Activated B cell treated with CpG ODN at 0.5 μM for 24 hours (primary cell): Measurements from ENCODE around the gene FAM53A. TPM values are rescaled to one million over a fixed set of nuclear protein-coding genes. Genes with fewer than 3 reads are reported as not detected.
"Not testable (repeated sequence)": the region's sequence is repeated elsewhere in the genome, so short reads cannot be mapped to it uniquely, and the experiment has no call there.

ENCODE experiments used
- ATAC-seq: fragments of 200-7000 bp; cut with Tn5 transposase; one replicate; pipeline ENCODE4 v1.10.0; 2021; ENCODE audit warnings: low read depth, mild to moderate bottlenecking, moderate library complexity
- CTCF ChIA-PET: fragments of 350-600 bp; sonication (Branson Sonifier 250); formaldehyde crosslinking; loops from one replicate; lab custom pipeline; 2021; ENCODE audit warnings: antibody characterized with exemption; lab: Charles Lee
- POLR2A ChIA-PET: fragments of 350-600 bp; sonication (Branson Sonifier 250); formaldehyde crosslinking; loops from one replicate; lab custom pipeline; 2021; ENCODE audit warnings: antibody characterized with exemption; lab: Charles Lee
- DNase-seq: peaks from one replicate; pipeline ENCODE4 v3.0.0; 2022
- H3K27ac Mint-ChIP-seq: one replicate; pipeline ENCODE4 v1.8.0; 2020; ENCODE audit warnings: mixed read lengths
- H3K27me3 Mint-ChIP-seq: one replicate; pipeline ENCODE4 v1.8.0; 2021; ENCODE audit warnings: mixed read lengths
- H3K36me3 Mint-ChIP-seq: one replicate; pipeline ENCODE4 v1.8.0; 2021; ENCODE audit warnings: low read depth, mixed read lengths
- H3K4me1 Mint-ChIP-seq: one replicate; pipeline ENCODE4 v1.8.0; 2021; ENCODE audit warnings: mixed read lengths
- H3K4me3 Mint-ChIP-seq: one replicate; pipeline ENCODE4 v1.8.0; 2020; ENCODE audit warnings: mild to moderate bottlenecking, mixed read lengths
- H3K9me3 Mint-ChIP-seq: one replicate; pipeline ENCODE4 v1.8.0; 2020; ENCODE audit warnings: mixed read lengths
- intact Hi-C: fragments of 100-400 bp; cut with micrococcal nuclease; formaldehyde crosslinking; loops from one replicate; pipeline ENCODE4 v1.15.1; 2024
- total RNA-seq: library from RNA; stranded (reverse); gene quantifications from 2 replicates; pipeline ENCODE4 v1.2.3, GENCODE V29; 2022
- TF ChIP-seq, protein P1 (sequence below): fragments of 200-600 bp; IDR thresholded peaks from one replicate; pipeline ENCODE4 v1.8.0; 2022; ENCODE audit warnings: antibody characterized with exemption, mild to moderate bottlenecking

FAM53A gene
- total RNA-seq, 1 donor from 2014 or later, result 1.2 TPM

DNA sequence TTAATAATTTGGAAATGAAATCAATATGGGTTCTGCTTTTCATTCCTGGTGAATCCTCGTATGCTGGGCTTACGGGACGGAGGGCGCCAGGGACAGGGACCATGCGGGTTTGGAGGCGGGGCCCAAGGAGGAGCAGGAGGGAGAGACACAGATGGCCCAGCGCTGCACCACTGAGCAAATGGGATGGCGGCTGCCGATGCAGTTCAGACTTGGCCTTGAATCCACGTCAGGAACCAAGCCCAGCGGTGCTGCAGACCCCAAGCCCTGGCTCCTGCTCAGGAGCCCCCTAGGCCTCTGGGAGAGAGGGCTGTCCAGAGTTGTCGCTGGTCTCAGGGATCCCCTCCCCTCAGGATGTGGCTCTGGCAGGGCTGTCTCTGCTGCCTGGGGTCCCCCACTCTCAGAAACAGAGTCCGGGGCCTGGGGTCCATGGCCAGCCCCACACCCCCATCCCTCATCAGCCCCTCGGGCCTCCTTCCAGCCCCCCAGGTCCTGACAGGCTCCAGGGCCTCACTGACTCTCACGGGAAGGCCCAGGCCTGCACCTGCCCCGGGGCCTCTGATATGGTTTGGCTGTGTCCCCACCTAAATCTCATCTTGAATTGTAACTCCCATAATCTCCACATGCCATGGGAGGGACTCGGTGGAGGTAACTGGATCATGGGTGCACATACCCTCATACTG, 75.2 kb downstream of the FAM53A start:
- TF ChIP-seq, protein P1, sequence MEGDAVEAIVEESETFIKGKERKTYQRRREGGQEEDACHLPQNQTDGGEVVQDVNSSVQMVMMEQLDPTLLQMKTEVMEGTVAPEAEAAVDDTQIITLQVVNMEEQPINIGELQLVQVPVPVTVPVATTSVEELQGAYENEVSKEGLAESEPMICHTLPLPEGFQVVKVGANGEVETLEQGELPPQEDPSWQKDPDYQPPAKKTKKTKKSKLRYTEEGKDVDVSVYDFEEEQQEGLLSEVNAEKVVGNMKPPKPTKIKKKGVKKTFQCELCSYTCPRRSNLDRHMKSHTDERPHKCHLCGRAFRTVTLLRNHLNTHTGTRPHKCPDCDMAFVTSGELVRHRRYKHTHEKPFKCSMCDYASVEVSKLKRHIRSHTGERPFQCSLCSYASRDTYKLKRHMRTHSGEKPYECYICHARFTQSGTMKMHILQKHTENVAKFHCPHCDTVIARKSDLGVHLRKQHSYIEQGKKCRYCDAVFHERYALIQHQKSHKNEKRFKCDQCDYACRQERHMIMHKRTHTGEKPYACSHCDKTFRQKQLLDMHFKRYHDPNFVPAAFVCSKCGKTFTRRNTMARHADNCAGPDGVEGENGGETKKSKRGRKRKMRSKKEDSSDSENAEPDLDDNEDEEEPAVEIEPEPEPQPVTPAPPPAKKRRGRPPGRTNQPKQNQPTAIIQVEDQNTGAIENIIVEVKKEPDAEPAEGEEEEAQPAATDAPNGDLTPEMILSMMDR, result no peak
- H3K4me1 Mint-ChIP-seq, result no peaks in the 10 kb centered on the region
- ATAC-seq, result no peak
- ChIA-PET POLR2A (no interaction called here), CTCF (no interaction called here)
- DNase-seq, result no peak
- no peak overlapping the region for H3K4me3 Mint-ChIP-seq
- no peaks in the 10 kb centered on the region for H3K27me3 Mint-ChIP-seq
- no peaks in the 10 kb centered on the region for H3K9me3 Mint-ChIP-seq
- H3K36me3 Mint-ChIP-seq, result no peaks in the 10 kb centered on the region
- intact Hi-C loops, result no loop called here
- H3K27ac Mint-ChIP-seq, result no peak overlapping the region

DNA sequence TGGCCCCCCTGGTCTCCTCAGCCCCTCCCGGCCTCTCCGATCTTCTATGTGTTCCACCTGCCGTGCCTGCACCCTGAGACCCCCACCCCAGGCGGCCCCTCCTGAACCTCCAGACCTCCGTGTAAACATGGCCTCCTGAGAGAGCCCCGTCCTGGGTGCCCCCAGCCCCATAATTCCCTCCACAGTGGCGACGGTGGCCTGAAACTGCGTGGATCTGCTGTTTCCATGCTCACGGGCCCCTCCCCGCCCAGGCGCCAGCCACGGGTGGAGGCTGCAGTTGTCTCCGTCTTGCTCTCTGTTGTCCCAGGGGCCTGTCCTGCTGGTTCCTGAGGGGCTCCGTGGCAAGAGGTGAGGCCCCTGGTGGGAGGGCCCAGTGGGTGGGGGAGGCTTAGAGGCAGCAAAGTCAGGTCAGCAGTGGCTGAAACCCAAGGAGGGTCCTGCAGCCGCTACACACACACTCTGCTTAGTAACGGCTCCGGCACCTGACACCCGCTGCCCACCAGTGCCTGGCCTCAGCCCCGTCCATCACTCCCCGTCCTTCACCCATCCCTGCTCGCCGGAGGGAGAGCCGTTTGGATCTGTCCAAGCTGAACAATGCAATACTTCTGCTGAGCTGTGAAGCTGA, 75.8 kb downstream of the FAM53A start:
- Mint-ChIP-seq H3K27ac (no peak overlapping the region), H3K9me3 (no peaks in the 10 kb centered on the region), H3K27me3 (no peaks in the 10 kb centered on the region), H3K4me3 (no peak overlapping the region), H3K36me3 (no peaks in the 10 kb centered on the region), H3K4me1 (no peaks in the 10 kb centered on the region)
- intact Hi-C loops, result no loop called here
- POLR2A ChIA-PET, result no interaction called here
- no peak for ATAC-seq
- no peak for DNase-seq
- CTCF ChIA-PET, result no interaction called here
- TF ChIP-seq, protein P1, result no peak

DNA sequence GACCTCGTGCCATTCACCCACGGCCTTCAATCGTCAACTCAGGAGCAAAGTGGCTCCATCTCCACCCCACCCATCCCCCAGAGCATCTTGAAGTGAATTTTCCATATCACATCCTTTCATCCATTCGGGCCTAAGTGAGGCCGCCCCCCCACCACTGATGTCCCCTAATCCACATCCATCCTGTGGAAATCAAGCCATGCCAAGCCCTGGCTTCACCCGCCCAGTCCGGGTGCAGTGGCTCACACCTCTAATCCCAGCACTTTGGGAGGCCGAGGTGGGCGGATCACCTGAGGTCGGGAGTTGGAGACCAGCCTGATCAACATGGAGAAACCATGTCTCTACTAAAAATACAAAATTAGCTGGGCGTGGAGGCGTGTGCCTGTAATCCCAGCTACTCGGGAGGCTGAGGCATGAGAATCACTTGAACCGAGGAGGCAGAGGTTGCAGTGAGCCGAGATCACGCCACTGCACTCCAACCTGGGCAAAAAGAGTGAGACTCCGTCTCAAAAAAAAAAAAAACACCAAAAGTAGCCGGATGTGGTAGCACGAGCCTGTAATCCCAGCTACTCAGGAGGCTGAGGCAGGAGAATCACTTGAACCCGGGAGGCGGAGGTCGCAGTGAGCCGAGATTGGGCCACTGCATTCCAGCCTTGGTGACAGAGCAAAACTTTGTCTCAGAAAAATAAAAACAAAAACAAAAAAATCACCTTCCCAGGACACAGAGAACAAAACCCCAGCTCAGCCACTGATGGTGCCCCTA, 76.5 kb downstream of the FAM53A start:
- CTCF ChIA-PET, intact Hi-C loops, H3K27ac Mint-ChIP-seq, DNase-seq, H3K9me3 Mint-ChIP-seq, H3K4me3 Mint-ChIP-seq, H3K36me3 Mint-ChIP-seq, ATAC-seq, H3K27me3 Mint-ChIP-seq, H3K4me1 Mint-ChIP-seq, POLR2A ChIA-PET: not testable (repeated sequence)

DNA sequence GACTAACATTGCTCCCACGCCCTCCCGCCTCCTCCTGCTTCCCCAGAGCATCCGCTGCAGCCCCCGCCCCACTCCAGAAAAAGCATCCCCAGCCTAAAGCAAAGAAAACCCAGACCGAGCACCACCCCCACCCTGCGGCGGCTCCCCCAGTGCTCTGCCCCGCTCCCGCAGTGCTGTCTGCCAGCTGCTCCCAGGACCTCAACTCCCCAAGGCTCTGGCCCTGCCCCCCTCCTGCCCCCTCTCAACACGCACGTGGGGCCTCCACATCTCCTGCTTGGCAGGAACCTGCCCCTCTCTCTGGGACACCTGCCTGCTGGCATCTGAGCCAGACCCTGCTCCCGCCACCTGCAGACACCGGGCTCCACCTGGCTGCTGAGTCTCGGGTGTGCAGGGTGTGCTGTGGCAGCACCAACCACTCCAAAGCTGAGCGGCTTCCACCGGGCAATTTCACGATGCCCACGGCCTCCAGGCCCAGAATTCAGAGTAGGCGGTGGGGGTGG, 79.4 kb downstream of the FAM53A start:
- ChIA-PET CTCF (no interaction called here), POLR2A (no interaction called here)
- Mint-ChIP-seq H3K36me3 (no peaks in the 10 kb centered on the region), H3K9me3 (no peaks in the 10 kb centered on the region), H3K4me3 (no peak overlapping the region), H3K27me3 (peaks cover 2% of the 10 kb centered on the region), H3K27ac (no peak overlapping the region), H3K4me1 (no peaks in the 10 kb centered on the region)
- intact Hi-C loops, result no loop called here
- DNase-seq (no peak), ATAC-seq (no peak)
- TF ChIP-seq, protein P1, result no peak

DNA sequence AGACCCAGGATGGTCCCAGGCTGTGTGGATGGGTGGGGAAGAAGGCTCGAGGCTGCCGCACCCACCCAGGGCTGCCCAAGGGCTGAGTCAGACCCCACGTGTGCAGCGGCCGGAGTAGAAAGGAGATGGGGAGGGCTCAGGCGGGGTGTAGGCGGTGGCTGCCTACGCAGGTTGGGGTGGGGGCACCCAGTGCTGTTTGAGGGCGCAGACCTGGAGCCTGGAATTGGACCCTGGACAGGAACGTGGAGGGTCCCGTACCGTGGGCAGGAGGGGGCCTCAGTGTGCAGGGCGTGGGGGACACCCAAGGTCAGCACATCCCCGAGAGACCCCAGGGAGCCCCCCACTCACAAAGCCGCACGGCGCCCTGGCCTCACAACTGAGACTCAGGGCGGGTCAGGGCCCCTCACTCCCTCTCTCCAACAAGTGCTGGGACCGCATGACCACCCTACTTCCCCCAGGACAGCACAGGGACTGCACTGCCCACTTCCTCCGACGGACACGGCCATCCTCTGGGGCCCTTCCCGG, 79.9 kb downstream of the FAM53A start:
- no peak for DNase-seq
- no peaks in the 10 kb centered on the region for H3K9me3 Mint-ChIP-seq
- ATAC-seq, result no peak
- intact Hi-C loops, result no loop called here
- H3K27ac Mint-ChIP-seq, result no peak overlapping the region
- ChIA-PET CTCF (no interaction called here), POLR2A (no interaction called here)
- H3K4me3 Mint-ChIP-seq, result no peak overlapping the region
- TF ChIP-seq, protein P1, result no peak
- H3K4me1 Mint-ChIP-seq, result no peaks in the 10 kb centered on the region
- H3K36me3 Mint-ChIP-seq, result no peaks in the 10 kb centered on the region
- peaks cover 2% of the 10 kb centered on the region for H3K27me3 Mint-ChIP-seq
